Astrocyte of the cerebellum (primary cell): ENCODE measurements around the gene MPPED1.

Experiments
- DNase-seq: peaks from one replicate; pipeline ENCODE4 v3.0.0-alpha.2; 2011; ENCODE audit warnings: low read depth
- H3K4me3 ChIP-seq: 2 replicates; pipeline ENCODE4 v1.5.1; 2011; ENCODE audit warnings: mild to moderate bottlenecking, low read depth, low read length, moderate library complexity
- in situ Hi-C: cut with HindIII; loops from 2 replicates; pipeline ENCODE4 v1.10.0; 2017; ENCODE audit warnings: low sequenced_read_pairs
- TF ChIP-seq, protein P1 (sequence below): IDR thresholded peaks from 2 replicates; pipeline ENCODE4 v1.5.1; 2012; ENCODE audit warnings: low read length, low read depth, moderate library complexity, mild to moderate bottlenecking; ENCODE audit errors: missing control alignments

The MPPED1 gene

GRCh38 chr22:43409046-43409445, 2.8 kb upstream of the MPPED1 start:
- no peak overlapping the region for H3K4me3 ChIP-seq
- DNase-seq, result no peak
- TF ChIP-seq, protein P1, sequence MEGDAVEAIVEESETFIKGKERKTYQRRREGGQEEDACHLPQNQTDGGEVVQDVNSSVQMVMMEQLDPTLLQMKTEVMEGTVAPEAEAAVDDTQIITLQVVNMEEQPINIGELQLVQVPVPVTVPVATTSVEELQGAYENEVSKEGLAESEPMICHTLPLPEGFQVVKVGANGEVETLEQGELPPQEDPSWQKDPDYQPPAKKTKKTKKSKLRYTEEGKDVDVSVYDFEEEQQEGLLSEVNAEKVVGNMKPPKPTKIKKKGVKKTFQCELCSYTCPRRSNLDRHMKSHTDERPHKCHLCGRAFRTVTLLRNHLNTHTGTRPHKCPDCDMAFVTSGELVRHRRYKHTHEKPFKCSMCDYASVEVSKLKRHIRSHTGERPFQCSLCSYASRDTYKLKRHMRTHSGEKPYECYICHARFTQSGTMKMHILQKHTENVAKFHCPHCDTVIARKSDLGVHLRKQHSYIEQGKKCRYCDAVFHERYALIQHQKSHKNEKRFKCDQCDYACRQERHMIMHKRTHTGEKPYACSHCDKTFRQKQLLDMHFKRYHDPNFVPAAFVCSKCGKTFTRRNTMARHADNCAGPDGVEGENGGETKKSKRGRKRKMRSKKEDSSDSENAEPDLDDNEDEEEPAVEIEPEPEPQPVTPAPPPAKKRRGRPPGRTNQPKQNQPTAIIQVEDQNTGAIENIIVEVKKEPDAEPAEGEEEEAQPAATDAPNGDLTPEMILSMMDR, result no peak
- in situ Hi-C loops, result no loop called here

DNA sequence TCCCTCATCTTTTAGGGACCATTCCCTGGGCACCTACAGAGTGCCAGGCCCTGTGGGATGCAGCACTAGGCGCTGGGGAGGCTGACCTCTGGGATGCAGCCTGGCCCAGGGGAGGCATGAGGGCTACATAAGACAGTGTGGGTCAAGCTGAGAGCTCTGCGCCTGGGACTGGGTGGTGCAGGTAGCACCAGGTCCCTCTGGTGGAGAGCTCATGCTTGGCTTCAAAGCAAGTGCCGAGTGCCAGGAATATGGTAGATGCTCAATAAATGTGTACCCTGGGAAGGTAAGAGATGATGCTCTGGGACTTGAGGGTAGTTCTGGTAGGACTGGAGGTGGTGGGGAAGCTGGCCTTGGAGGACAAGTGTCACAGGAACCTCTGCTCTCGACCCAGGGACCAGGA, 2.0 kb upstream of the MPPED1 start:
- no peak for DNase-seq
- in situ Hi-C loops, result no loop called here
- no peak overlapping the region for H3K4me3 ChIP-seq
- TF ChIP-seq, protein P1, result no peak

DNA sequence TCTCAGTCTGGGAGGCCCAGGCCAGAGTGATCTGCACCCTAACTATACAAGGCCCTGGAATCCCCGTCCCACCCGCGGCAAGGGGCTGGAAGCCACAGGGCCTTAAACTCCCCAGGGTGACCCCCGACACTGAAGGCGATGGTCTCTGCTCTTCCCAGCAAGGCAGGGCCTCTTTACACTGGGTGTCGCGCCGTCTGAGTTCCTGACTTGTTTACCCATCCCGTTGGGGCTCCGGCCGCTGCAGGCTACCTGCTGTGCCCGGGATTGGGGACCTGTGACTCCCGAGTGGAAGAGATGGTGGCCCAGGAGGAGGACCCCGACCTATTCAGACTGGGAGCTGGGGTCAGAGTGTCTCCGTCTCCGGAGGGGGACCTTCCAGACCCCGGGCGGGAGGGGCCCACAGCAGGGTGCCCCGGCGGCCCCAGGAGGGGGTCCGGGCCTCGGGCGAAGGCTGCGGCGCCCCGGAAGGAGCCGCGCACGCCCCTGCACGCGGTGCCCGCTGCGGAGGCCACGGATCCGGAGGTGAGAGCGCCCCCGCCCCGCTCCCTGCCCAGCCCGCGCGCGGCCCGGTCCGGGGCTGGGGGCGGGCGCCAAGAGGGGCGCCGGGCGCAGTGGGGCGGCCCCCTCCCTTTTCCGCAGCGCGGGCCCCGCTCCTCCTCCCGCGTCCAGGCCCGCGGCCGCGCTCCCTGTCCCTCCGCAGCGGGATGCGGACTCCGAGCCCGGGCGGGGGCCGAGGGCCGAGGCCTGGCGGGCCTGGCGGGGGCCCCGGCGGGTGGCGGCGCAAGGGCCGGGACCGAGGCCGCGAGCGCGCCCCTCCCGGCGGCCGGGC, 560 bp upstream of the MPPED1 start:
- TF ChIP-seq, protein P1, result no peak
- DNase-seq, result no peak
- no peak overlapping the region for H3K4me3 ChIP-seq
- in situ Hi-C loops, result no loop called here

DNA sequence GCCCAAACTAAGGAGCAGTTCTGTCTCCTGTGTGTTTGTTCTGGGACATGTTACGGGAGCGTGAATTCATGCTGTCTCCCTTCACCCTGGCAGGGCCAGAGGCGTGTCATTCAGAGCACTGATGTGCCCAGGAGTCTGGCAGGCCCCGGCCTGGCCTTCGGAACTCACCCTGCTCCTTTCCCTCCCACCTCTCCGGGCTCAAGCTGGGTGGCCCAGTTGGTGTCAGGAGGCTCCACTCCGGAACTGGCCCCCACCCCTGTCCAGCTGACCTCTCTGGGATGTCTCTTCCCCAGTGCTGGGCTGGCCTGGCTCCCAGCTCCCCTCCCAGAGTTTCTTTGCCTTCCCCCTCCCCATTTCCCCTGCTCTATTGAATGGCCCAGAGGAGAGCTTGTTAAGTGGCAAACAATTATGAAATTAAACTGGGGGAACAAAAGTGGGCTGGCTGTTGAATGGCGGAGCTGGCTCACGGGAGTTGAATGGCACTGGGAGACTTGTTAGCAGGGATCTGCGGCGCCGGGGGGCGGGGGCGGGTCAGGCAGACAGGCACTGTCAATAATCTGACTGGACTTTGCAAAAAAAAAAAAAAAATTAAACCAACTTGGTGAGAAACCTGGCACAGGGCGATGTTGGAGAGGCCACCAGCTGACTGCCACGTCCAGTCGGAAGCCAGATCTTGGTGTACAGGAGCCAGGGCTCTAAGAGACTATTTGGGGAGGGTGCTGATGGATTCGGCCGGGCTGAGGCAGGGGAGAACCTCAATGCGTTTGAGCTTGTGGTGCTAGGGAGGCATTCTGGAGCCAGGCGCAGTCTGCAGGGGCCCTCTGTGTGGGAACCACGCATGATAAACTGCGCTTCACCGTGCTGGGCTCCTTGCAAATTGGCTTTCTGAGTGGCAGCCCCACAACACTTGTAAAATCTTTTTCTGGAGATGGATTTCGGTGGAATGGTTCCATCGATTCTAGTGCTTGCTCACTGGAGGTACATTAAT, 1.3 kb downstream of the MPPED1 start:
- TF ChIP-seq, protein P1, result no peak
- in situ Hi-C loops, result no loop called here
- DNase-seq, result no peak
- no peak overlapping the region for H3K4me3 ChIP-seq

DNA sequence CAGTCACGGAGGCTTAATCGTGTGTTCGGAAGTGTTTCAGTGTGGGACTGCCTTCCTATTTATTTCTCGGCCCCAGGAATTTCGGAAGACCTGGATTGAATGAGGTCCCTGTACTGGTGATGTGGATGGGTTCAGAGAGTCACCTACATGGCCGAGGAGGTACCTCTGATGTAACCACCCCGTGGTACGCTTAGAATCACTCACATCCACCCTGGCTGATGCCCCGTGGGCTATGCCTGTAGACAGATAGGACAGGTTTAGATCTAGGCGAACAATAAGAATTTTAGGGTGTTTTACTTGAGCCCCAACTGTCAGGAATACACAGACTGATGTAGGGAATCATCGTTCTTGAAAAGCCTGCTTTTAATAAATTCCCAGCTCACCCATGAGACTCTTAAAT, 2.0 kb downstream of the MPPED1 start:
- TF ChIP-seq, protein P1, result no peak
- H3K4me3 ChIP-seq, result no peak overlapping the region
- in situ Hi-C loops, result no loop called here
- DNase-seq, result no peak

GRCh38 chr22:43415681-43416080, 3.9 kb downstream of the MPPED1 start:
- in situ Hi-C loops, result no loop called here
- TF ChIP-seq, protein P1, result no peak
- no peak overlapping the region for H3K4me3 ChIP-seq
- no peak for DNase-seq
